ENCODE data around the gene ZNF853. TPM values are rescaled to one million over a fixed set of nuclear protein-coding genes. Genes with fewer than 3 reads are reported as not detected.

Gene ZNF853
- total and polyA plus RNA-seq, 4 donors: 4.6 to 12.2 (median 8.0) TPM

GRCh38 chr7:6615723-6616555, 529 bp downstream of the ZNF853 start:
- Histone ChIP-seq H3K9me3 (ENCODE audit: control insufficient read depth, low read length) (no peaks in the 10 kb centered on the region), H3K36me3 (ENCODE audit: control insufficient read depth in 1 of 2, insufficient read depth in 2 of 2, low read length in 1 of 2) (no peaks in the 10 kb centered on the region), H3K4me3 (ENCODE audit: low read length in 2 of 2) (peak overlapping the region; percentile 67 to 80), H3K4me1 (ENCODE audit: control insufficient read depth in 1 of 2, insufficient read depth in 2 of 2, low read length in 2 of 2) (no peaks in the 10 kb centered on the region), H3K27me3 (ENCODE audit: control insufficient read depth in 1 of 2, insufficient read depth in 2 of 2, low read length in 1 of 2) (no peaks in the 10 kb centered on the region), H3K27ac (ENCODE audit: low read depth in 1 of 2, low read length in 2 of 2) (no peak overlapping the region)
- intact Hi-C loops (cut with DNase I): no loop called here
- peak; percentile 14 for ATAC-seq (ENCODE audit: low FRiP score)
- WGBS, 2 donors: 7 to 11% methylated on average over 37 to 63 of the region's 63 CpGs
- no peak for DNase-seq

- Histone ChIP-seq H3K27me3 (ENCODE audit: control insufficient read depth in 1 of 2, insufficient read depth in 2 of 2, low read length in 1 of 2) (no peaks in the 10 kb centered on the region), H3K4me3 (ENCODE audit: low read length in 2 of 2) (no peak overlapping the region), H3K9me3 (ENCODE audit: control insufficient read depth, low read length) (no peaks in the 10 kb centered on the region), H3K4me1 (ENCODE audit: control insufficient read depth in 1 of 2, insufficient read depth in 2 of 2, low read length in 2 of 2) (no peaks in the 10 kb centered on the region), H3K36me3 (ENCODE audit: control insufficient read depth in 1 of 2, insufficient read depth in 2 of 2, low read length in 1 of 2) (peaks cover 0 to 9% of the 10 kb centered on the region in 2 donors), H3K27ac (ENCODE audit: low read depth in 1 of 2, low read length in 2 of 2) (no peak overlapping the region)
- ATAC-seq (ENCODE audit: low FRiP score): no peak
- DNase-seq: no peak
- intact Hi-C loops (cut with DNase I): no loop called here
- 88% methylated on average over 20 of the region's 20 CpGs for WGBS, 2 donors
Measured at GRCh38 chr7:6616854-6617643, 1.6 kb downstream of the ZNF853 start.

- H3K4me1 ChIP-seq (ENCODE audit: control insufficient read depth in 1 of 2, insufficient read depth in 2 of 2, low read length in 2 of 2): no peaks in the 10 kb centered on the region
- no peaks in the 10 kb centered on the region for H3K9me3 ChIP-seq (ENCODE audit: control insufficient read depth, low read length)
- no peak overlapping the region for H3K4me3 ChIP-seq (ENCODE audit: low read length in 2 of 2)
- intact Hi-C loops (cut with DNase I): no loop called here
- H3K27me3 ChIP-seq (ENCODE audit: control insufficient read depth in 1 of 2, insufficient read depth in 2 of 2, low read length in 1 of 2): no peaks in the 10 kb centered on the region
- DNase-seq: no peak
- 73 to 76% methylated on average over 4 of the region's 4 CpGs for WGBS, 2 donors
- H3K36me3 ChIP-seq (ENCODE audit: control insufficient read depth in 1 of 2, insufficient read depth in 2 of 2, low read length in 1 of 2): peaks cover 4 to 9% of the 10 kb centered on the region in 2 donors
- ATAC-seq (ENCODE audit: low FRiP score): no peak
- no peak overlapping the region for H3K27ac ChIP-seq (ENCODE audit: low read depth in 1 of 2, low read length in 2 of 2)
Measured at GRCh38 chr7:6618621-6619020, 3.2 kb downstream of the ZNF853 start.

GRCh38 chr7:6619961-6620360, 4.6 kb downstream of the ZNF853 start:
- Histone ChIP-seq H3K27me3 (ENCODE audit: control insufficient read depth in 1 of 2, insufficient read depth in 2 of 2, low read length in 1 of 2) (no peaks in the 10 kb centered on the region), H3K27ac (ENCODE audit: low read depth in 1 of 2, low read length in 2 of 2) (no peak overlapping the region), H3K36me3 (ENCODE audit: control insufficient read depth in 1 of 2, insufficient read depth in 2 of 2, low read length in 1 of 2) (peaks cover 4 to 12% of the 10 kb centered on the region in 2 donors), H3K9me3 (ENCODE audit: control insufficient read depth, low read length) (no peaks in the 10 kb centered on the region), H3K4me1 (ENCODE audit: control insufficient read depth in 1 of 2, insufficient read depth in 2 of 2, low read length in 2 of 2) (no peaks in the 10 kb centered on the region), H3K4me3 (ENCODE audit: low read length in 2 of 2) (no peak overlapping the region)
- ATAC-seq (ENCODE audit: low FRiP score): no peak
- 86 to 92% methylated on average over 3 of the region's 3 CpGs for WGBS, 2 donors
- intact Hi-C loops (cut with DNase I): no loop called here
- no peak for DNase-seq

GRCh38 chr7:6621195-6622133, 6.1 kb downstream of the ZNF853 start:
- WGBS, 2 donors: 92 to 93% methylated on average over 20 of the region's 20 CpGs
- DNase-seq: no peak
- H3K27me3 ChIP-seq (ENCODE audit: control insufficient read depth in 1 of 2, insufficient read depth in 2 of 2, low read length in 1 of 2): no peaks in the 10 kb centered on the region
- H3K27ac ChIP-seq (ENCODE audit: low read depth in 1 of 2, low read length in 2 of 2): no peak overlapping the region
- intact Hi-C loops (cut with DNase I): no loop called here
- no peaks in the 10 kb centered on the region for H3K4me1 ChIP-seq (ENCODE audit: control insufficient read depth in 1 of 2, insufficient read depth in 2 of 2, low read length in 2 of 2)
- no peak overlapping the region for H3K4me3 ChIP-seq (ENCODE audit: low read length in 2 of 2)
- peaks cover 4 to 12% of the 10 kb centered on the region in 2 donors for H3K36me3 ChIP-seq (ENCODE audit: control insufficient read depth in 1 of 2, insufficient read depth in 2 of 2, low read length in 1 of 2)
- no peak for ATAC-seq (ENCODE audit: low FRiP score)
- no peaks in the 10 kb centered on the region for H3K9me3 ChIP-seq (ENCODE audit: control insufficient read depth, low read length)

- Histone ChIP-seq H3K36me3 (ENCODE audit: control insufficient read depth in 1 of 2, insufficient read depth in 2 of 2, low read length in 1 of 2) (peaks cover 4 to 12% of the 10 kb centered on the region in 2 donors), H3K27me3 (ENCODE audit: control insufficient read depth in 1 of 2, insufficient read depth in 2 of 2, low read length in 1 of 2) (no peaks in the 10 kb centered on the region), H3K4me3 (ENCODE audit: low read length in 2 of 2) (no peak overlapping the region), H3K4me1 (ENCODE audit: control insufficient read depth in 1 of 2, insufficient read depth in 2 of 2, low read length in 2 of 2) (no peaks in the 10 kb centered on the region), H3K9me3 (ENCODE audit: control insufficient read depth, low read length) (no peaks in the 10 kb centered on the region), H3K27ac (ENCODE audit: low read depth in 1 of 2, low read length in 2 of 2) (no peak overlapping the region)
- ATAC-seq (ENCODE audit: low FRiP score) (no peak), DNase-seq (no peak)
- intact Hi-C loops (cut with DNase I): no loop called here
- 96 to 97% methylated on average over 51 to 67 of the region's 67 CpGs for WGBS, 2 donors
Measured at GRCh38 chr7:6622134-6622710, 6.8 kb downstream of the ZNF853 start.

- 80 to 85% methylated on average over 15 of the region's 15 CpGs for WGBS, 2 donors
- DNase-seq: no peak
- Histone ChIP-seq H3K27ac (ENCODE audit: low read depth in 1 of 2, low read length in 2 of 2) (no peak overlapping the region), H3K4me1 (ENCODE audit: control insufficient read depth in 1 of 2, insufficient read depth in 2 of 2, low read length in 2 of 2) (no peaks in the 10 kb centered on the region), H3K9me3 (ENCODE audit: control insufficient read depth, low read length) (no peaks in the 10 kb centered on the region), H3K4me3 (ENCODE audit: low read length in 2 of 2) (no peak overlapping the region), H3K27me3 (ENCODE audit: control insufficient read depth in 1 of 2, insufficient read depth in 2 of 2, low read length in 1 of 2) (no peaks in the 10 kb centered on the region), H3K36me3 (ENCODE audit: control insufficient read depth in 1 of 2, insufficient read depth in 2 of 2, low read length in 1 of 2) (peaks cover 4 to 12% of the 10 kb centered on the region in 2 donors)
- intact Hi-C loops (cut with DNase I): no loop called here
- ATAC-seq (ENCODE audit: low FRiP score): no peak
Measured at GRCh38 chr7:6623589-6624245, 8.3 kb downstream of the ZNF853 start.

GRCh38 chr7:6624246-6624611, 8.8 kb downstream of the ZNF853 start:
- intact Hi-C loops (cut with DNase I): no loop called here
- Histone ChIP-seq H3K27ac (ENCODE audit: low read depth in 1 of 2, low read length in 2 of 2) (no peak overlapping the region), H3K36me3 (ENCODE audit: control insufficient read depth in 1 of 2, insufficient read depth in 2 of 2, low read length in 1 of 2) (peaks cover 4 to 12% of the 10 kb centered on the region in 2 donors), H3K4me1 (ENCODE audit: control insufficient read depth in 1 of 2, insufficient read depth in 2 of 2, low read length in 2 of 2) (no peaks in the 10 kb centered on the region), H3K27me3 (ENCODE audit: control insufficient read depth in 1 of 2, insufficient read depth in 2 of 2, low read length in 1 of 2) (no peaks in the 10 kb centered on the region), H3K4me3 (ENCODE audit: low read length in 2 of 2) (no peak overlapping the region), H3K9me3 (ENCODE audit: control insufficient read depth, low read length) (no peaks in the 10 kb centered on the region)
- DNase-seq (no peak), ATAC-seq (ENCODE audit: low FRiP score) (no peak)
- 87 to 90% methylated on average over 3 of the region's 3 CpGs for WGBS, 2 donors
